ENCODE measurements around the gene AATK.

AATK gene

GRCh38 chr17:81139428-81139827 is 26.6 kb downstream of the AATK start:
- DNase-seq, result no peak

GRCh38 chr17:81138500-81138899 is 27.5 kb downstream of the AATK start:
- DNase-seq, result no peak

GRCh38 chr17:81138083-81138482 is 27.9 kb downstream of the AATK start:
- DNase-seq, result no peak

- no peak for DNase-seq
Observed at GRCh38 chr17:81137248-81137647, 28.8 kb downstream of the AATK start.

- no peak for DNase-seq
Observed at GRCh38 chr17:81136366-81136765, 29.7 kb downstream of the AATK start.

GRCh38 chr17:81135505-81136278 is 30.3 kb downstream of the AATK start:
- DNase-seq, result no peak

- DNase-seq, result no peak
Observed at GRCh38 chr17:81134064-81134781, 31.8 kb downstream of the AATK start.

GRCh38 chr17:81132770-81133723 is 33.0 kb downstream of the AATK start:
- no peak for DNase-seq

- DNase-seq, result no peak
Observed at GRCh38 chr17:81132197-81132540, 33.9 kb downstream of the AATK start.

- no peak for DNase-seq
Observed at GRCh38 chr17:81131486-81132196, 34.4 kb downstream of the AATK start.

GRCh38 chr17:81130385-81131361 is 35.3 kb downstream of the AATK start:
- no peak for DNase-seq

GRCh38 chr17:81129711-81130367 is 36.2 kb downstream of the AATK start:
- no peak for DNase-seq

- DNase-seq, result no peak
Observed at GRCh38 chr17:81129289-81129688, 36.7 kb downstream of the AATK start.

- no peak for DNase-seq
Observed at GRCh38 chr17:81128774-81129173, 37.2 kb downstream of the AATK start.

GRCh38 chr17:81128338-81128737 is 37.7 kb downstream of the AATK start:
- no peak for DNase-seq

GRCh38 chr17:81127526-81128177 is 38.4 kb downstream of the AATK start:
- no peak for DNase-seq

- DNase-seq, result no peak
Observed at GRCh38 chr17:81127133-81127455, 38.9 kb downstream of the AATK start.

- no peak for DNase-seq
Observed at GRCh38 chr17:81126281-81127132, 39.5 kb downstream of the AATK start.

- DNase-seq, result no peak
Observed at GRCh38 chr17:81125573-81126081, 40.4 kb downstream of the AATK start.
